Measurements from ENCODE around the gene CCDC157.

CCDC157 gene

GRCh38 chr22:30312053-30312452, 44.8 kb upstream of the CCDC157 start:
- TF ChIP-seq CTCF (IDR thresholded peaks at IDR 0.05) = no peak
- TF ChIP-seq ZFX (IDR thresholded peaks at IDR 0.05; ENCODE audit: borderline replicate concordance) = no peak
- H3K27ac ChIP-seq = no peak overlapping the region

GRCh38 chr22:30313527-30314363, 43.1 kb upstream of the CCDC157 start:
- no peak for TF ChIP-seq ZFX (IDR thresholded peaks at IDR 0.05; ENCODE audit: borderline replicate concordance)
- TF ChIP-seq CTCF (IDR thresholded peaks at IDR 0.05) = no peak
- H3K27ac ChIP-seq = no peak overlapping the region

GRCh38 chr22:30314915-30315314, 41.9 kb upstream of the CCDC157 start:
- H3K27ac ChIP-seq = no peak overlapping the region
- TF ChIP-seq CTCF (IDR thresholded peaks at IDR 0.05) = no peak

GRCh38 chr22:30315962-30316576, 40.7 kb upstream of the CCDC157 start:
- no peak for TF ChIP-seq CTCF (IDR thresholded peaks at IDR 0.05)
- no peak for TF ChIP-seq ZFX (IDR thresholded peaks at IDR 0.05; ENCODE audit: borderline replicate concordance)
- no peak overlapping the region for H3K27ac ChIP-seq

GRCh38 chr22:30317778-30318177, 39.0 kb upstream of the CCDC157 start:
- TF ChIP-seq ZFX (IDR thresholded peaks at IDR 0.05; ENCODE audit: borderline replicate concordance) (no peak), CTCF (IDR thresholded peaks at IDR 0.05) (no peak)
- no peak overlapping the region for H3K27ac ChIP-seq

- TF ChIP-seq ZFX (IDR thresholded peaks at IDR 0.05; ENCODE audit: borderline replicate concordance) = no peak
- no peak for TF ChIP-seq CTCF (IDR thresholded peaks at IDR 0.05)
- H3K27ac ChIP-seq = no peak overlapping the region
These were observed 37.9 kb upstream of the CCDC157 start for GRCh38 chr22:30318799-30319419.
